K562 (cell line): ENCODE data around the gene TENM3. TPM values are rescaled to one million over a fixed set of nuclear protein-coding genes. Genes with fewer than 3 reads are reported as not detected.

Experiments used
- CTBP1 ChIP-seq: fragments of 450-650 bp; IDR thresholded peaks from 2 replicates; pipeline ENCODE4 v1.6.1; 2016; ENCODE audit warnings: borderline replicate concordance
- HDAC1 ChIP-seq, 2 experiments: fragments of 450-650 bp; IDR thresholded peaks; 2 replicates each; pipeline ENCODE4 v1.6.1; 2016 to 2017; ENCODE audit warnings: inconsistent platforms in 1 of 2, mild to moderate bottlenecking in 1 of 2, moderate library complexity in 1 of 2
- PTTG1 ChIP-seq: fragments of 450-650 bp; IDR thresholded peaks from 2 replicates; pipeline ENCODE4 v1.6.1; 2016; ENCODE audit warnings: low read depth, mild to moderate bottlenecking, missing genetic modification characterization, missing compliant biosample characterization
- SRSF7 ChIP-seq: fragments of 200-400 bp; formaldehyde crosslinking; optimal IDR thresholded peaks from 2 replicates; pipeline ENCODE3; 2017; ENCODE audit warnings: mild to moderate bottlenecking, low read depth, low read length
- ZNF354B ChIP-seq: fragments of 250-450 bp; sonication (Bioruptor Pico); IDR thresholded peaks from 2 replicates; pipeline ENCODE4 v1.4.0; 2020
- ZNF780A ChIP-seq: fragments of 250-450 bp; sonication (Bioruptor Pico); IDR thresholded peaks from 2 replicates; pipeline ENCODE4 v1.5.0; 2021; ENCODE audit warnings: mild to moderate bottlenecking
- polyA plus RNA-seq, 8 experiments: library from polyadenylated mRNA; depleted of rRNA in 4 of 8; stranded (reverse) in 5 of 8; unstranded in 3 of 8; fragments of >200 nt; fragmentation: Nextera tagmentation in 2 of 8; fragmentation: Illumina TruSeq in 1 of 8; extraction: Ambion mirVana in 2 of 8; extraction: Trizol in 1 of 8; gene quantifications; 2 replicates each; pipeline versions ENCODE4 v1.2.1 to v1.2.3, GENCODE V29; 2011 to 2014; ENCODE audit warnings: inconsistent platforms in 1 of 8, missing spikeins in 1 of 8
- total RNA-seq, 7 experiments: library from RNA; depleted of rRNA in 6 of 7; stranded (reverse); fragments of >200 nt in 6 of 7; fragmentation: Illumina TruSeq in 2 of 7; extraction: Trizol in 2 of 7; gene quantifications; 2 replicates each; pipeline versions ENCODE4 v1.2.1 to v1.2.3, GENCODE V29; 2011 to 2021; ENCODE audit warnings: low replicate concordance in 1 of 7
- TF ChIP-seq, protein P1 (sequence below), 2 experiments: fragments of 450-650 bp; formaldehyde crosslinking in 1 of 2; IDR thresholded peaks; 2 replicates each; pipeline versions ENCODE4 v1.4.0 to v1.6.1; 2014 to 2020; ENCODE audit warnings: mild to moderate bottlenecking in 2 of 2, borderline replicate concordance in 1 of 2, low read depth in 1 of 2

Gene TENM3
- total and polyA plus RNA-seq, 9 of the 15 experiments (the other 6 are each of a cell fraction or from before 2014, with no cell fraction given): 0.01 to 0.02 TPM; not detected in 7

- TF ChIP-seq, protein P1, sequence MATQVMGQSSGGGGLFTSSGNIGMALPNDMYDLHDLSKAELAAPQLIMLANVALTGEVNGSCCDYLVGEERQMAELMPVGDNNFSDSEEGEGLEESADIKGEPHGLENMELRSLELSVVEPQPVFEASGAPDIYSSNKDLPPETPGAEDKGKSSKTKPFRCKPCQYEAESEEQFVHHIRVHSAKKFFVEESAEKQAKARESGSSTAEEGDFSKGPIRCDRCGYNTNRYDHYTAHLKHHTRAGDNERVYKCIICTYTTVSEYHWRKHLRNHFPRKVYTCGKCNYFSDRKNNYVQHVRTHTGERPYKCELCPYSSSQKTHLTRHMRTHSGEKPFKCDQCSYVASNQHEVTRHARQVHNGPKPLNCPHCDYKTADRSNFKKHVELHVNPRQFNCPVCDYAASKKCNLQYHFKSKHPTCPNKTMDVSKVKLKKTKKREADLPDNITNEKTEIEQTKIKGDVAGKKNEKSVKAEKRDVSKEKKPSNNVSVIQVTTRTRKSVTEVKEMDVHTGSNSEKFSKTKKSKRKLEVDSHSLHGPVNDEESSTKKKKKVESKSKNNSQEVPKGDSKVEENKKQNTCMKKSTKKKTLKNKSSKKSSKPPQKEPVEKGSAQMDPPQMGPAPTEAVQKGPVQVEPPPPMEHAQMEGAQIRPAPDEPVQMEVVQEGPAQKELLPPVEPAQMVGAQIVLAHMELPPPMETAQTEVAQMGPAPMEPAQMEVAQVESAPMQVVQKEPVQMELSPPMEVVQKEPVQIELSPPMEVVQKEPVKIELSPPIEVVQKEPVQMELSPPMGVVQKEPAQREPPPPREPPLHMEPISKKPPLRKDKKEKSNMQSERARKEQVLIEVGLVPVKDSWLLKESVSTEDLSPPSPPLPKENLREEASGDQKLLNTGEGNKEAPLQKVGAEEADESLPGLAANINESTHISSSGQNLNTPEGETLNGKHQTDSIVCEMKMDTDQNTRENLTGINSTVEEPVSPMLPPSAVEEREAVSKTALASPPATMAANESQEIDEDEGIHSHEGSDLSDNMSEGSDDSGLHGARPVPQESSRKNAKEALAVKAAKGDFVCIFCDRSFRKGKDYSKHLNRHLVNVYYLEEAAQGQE (IDR thresholded peaks at IDR 0.05; ENCODE audit: borderline replicate concordance): no peak
- TF ChIP-seq, protein P1 (CRISPR knock-in tag; IDR thresholded peaks at IDR 0.05; ENCODE audit: low read depth): no peak
- no peak for TF ChIP-seq SRSF7
- TF ChIP-seq CTBP1: no peak
- no peak for TF ChIP-seq ZNF354B (CRISPR knock-in tag)
- no peak for TF ChIP-seq HDAC1 (IDR thresholded peaks at IDR 0.05)
- no peak for TF ChIP-seq PTTG1 (tag)
- TF ChIP-seq ZNF780A (CRISPR knock-in tag): no peak
- TF ChIP-seq, all 486 proteins: peak for 0
Observed at GRCh38 chr4:182589100-182589499, 345.9 kb downstream of the TENM3 start (continued).
